ENCODE data around the gene CADPS. TPM values are rescaled to one million over a fixed set of nuclear protein-coding genes. Genes with fewer than 3 reads are reported as not detected.

The CADPS gene
- polyA plus RNA-seq, 2 of the 4 experiments (the other 2 are of a cell fraction), result not detected

- TF ChIP-seq MAFK (IDR thresholded peaks at IDR 0.05; ENCODE audit: partially characterized antibody) (no peak), RARB (CRISPR knock-in tag; IDR thresholded peaks at IDR 0.05) (no peak), HDAC2 (IDR thresholded peaks at IDR 0.05) (no peak), FOXS1 (CRISPR knock-in tag; IDR thresholded peaks at IDR 0.05) (no peak), PHF8 (IDR thresholded peaks at IDR 0.05; ENCODE audit: borderline replicate concordance, low read depth) (no peak), ZSCAN20 (CRISPR knock-in tag; IDR thresholded peaks at IDR 0.05) (no peak), MYC (IDR thresholded peaks at IDR 0.05; ENCODE audit: borderline replicate concordance, low read length) (no peak), EHF (CRISPR knock-in tag; IDR thresholded peaks at IDR 0.05) (no peak), EHMT2 (IDR thresholded peaks at IDR 0.05; ENCODE audit: low read depth) (no peak), EP300 (IDR thresholded peaks at IDR 0.05) (no peak), ESRRA (IDR thresholded peaks at IDR 0.05; ENCODE audit: borderline replicate concordance, low read length) (no peak), RNF2 (IDR thresholded peaks at IDR 0.05; ENCODE audit: borderline replicate concordance, low read depth) (no peak)
- TF ChIP-seq, protein P1, sequence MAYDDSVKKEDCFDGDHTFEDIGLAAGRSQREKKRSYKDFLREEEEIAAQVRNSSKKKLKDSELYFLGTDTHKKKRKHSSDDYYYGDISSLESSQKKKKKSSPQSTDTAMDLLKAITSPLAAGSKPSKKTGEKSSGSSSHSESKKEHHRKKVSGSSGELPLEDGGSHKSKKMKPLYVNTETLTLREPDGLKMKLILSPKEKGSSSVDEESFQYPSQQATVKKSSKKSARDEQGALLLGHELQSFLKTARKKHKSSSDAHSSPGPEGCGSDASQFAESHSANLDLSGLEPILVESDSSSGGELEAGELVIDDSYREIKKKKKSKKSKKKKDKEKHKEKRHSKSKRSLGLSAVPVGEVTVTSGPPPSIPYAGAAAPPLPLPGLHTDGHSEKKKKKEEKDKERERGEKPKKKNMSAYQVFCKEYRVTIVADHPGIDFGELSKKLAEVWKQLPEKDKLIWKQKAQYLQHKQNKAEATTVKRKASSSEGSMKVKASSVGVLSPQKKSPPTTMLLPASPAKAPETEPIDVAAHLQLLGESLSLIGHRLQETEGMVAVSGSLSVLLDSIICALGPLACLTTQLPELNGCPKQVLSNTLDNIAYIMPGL (CRISPR knock-in tag; IDR thresholded peaks at IDR 0.05; ENCODE audit: borderline replicate concordance), result no peak
- ATAC-seq (no peak), DNase-seq (ENCODE audit: low read depth in 1 of 2, low spot score in 1 of 2) (no peak), FAIRE-seq (no peak)
- Histone ChIP-seq H3K4me2 (no peak overlapping the region), H3K4me3 (no peak overlapping the region), H3K27ac (no peak overlapping the region), H3K4me1 (no peaks in the 10 kb centered on the region), H3K9me3 (no peaks in the 10 kb centered on the region)
- CTCF ChIA-PET, result no interaction called here
- WGBS (ENCODE audit: missing lambda C conversion rate), result 0% methylated on average over 3 of the region's 3 CpGs
- POLR2A ChIA-PET, result no interaction called here
Observed at GRCh38 chr3:62679988-62680387, 195.2 kb downstream of the CADPS start.

DNA sequence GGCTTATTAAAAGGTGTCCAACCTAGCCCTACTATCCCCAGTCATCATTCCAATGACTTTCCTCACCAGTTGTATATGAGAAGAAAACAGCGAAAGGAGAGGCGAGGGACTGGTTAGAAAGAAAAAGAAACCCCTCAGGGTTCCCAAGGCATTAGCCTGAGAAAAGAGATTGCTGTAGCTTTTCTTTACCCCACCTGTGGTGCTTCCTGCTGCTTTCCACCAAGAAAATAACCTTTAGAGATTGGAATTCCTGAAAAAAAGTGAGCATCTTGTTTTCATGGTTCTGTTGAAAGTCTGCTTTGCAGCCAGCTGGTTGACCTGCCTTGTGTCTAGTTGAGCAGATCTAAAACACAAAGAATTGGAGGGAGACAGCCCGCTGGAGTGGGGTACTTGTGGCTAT, 196.4 kb downstream of the CADPS start:
- H3K4me3 ChIP-seq, result no peak overlapping the region
- ChIA-PET CTCF (no interaction called here), POLR2A (no interaction called here)
- FAIRE-seq (no peak), ATAC-seq (no peak), DNase-seq (ENCODE audit: low read depth in 1 of 2, low spot score in 1 of 2) (no peak)
- H3K9me3 ChIP-seq, result no peaks in the 10 kb centered on the region
- 11% methylated on average over 3 of the region's 3 CpGs for WGBS (ENCODE audit: missing lambda C conversion rate)
- no peaks in the 10 kb centered on the region for H3K4me1 ChIP-seq
- H3K4me2 ChIP-seq, result no peak overlapping the region
- TF ChIP-seq EHF (CRISPR knock-in tag; IDR thresholded peaks at IDR 0.05), result no peak
- no peak for TF ChIP-seq CHD4 (IDR thresholded peaks at IDR 0.05; ENCODE audit: borderline replicate concordance)
- no peak for TF ChIP-seq FOSB (CRISPR knock-in tag; IDR thresholded peaks at IDR 0.05)
- TF ChIP-seq GATA3 (IDR thresholded peaks at IDR 0.05; ENCODE audit: borderline replicate concordance), result no peak
- no peak for TF ChIP-seq TFCP2L1 (CRISPR knock-in tag; IDR thresholded peaks at IDR 0.05)
- TF ChIP-seq ESRRA (IDR thresholded peaks at IDR 0.05; ENCODE audit: borderline replicate concordance, low read length), result no peak
- TF ChIP-seq MYC (IDR thresholded peaks at IDR 0.05; ENCODE audit: borderline replicate concordance, low read length), result no peak
- no peak for TF ChIP-seq JUNB (IDR thresholded peaks at IDR 0.05)
- TF ChIP-seq NR3C1 (IDR thresholded peaks at IDR 0.05), result no peak
- no peak for TF ChIP-seq ZNF302 (CRISPR knock-in tag; IDR thresholded peaks at IDR 0.05)
- no peak for TF ChIP-seq BHLHE40 (IDR thresholded peaks at IDR 0.05; ENCODE audit: low read depth, low read length)
- TF ChIP-seq ZSCAN20 (CRISPR knock-in tag; IDR thresholded peaks at IDR 0.05), result no peak
- TF ChIP-seq PHF8 (IDR thresholded peaks at IDR 0.05; ENCODE audit: borderline replicate concordance, low read depth), result no peak
- TF ChIP-seq E2F6 (IDR thresholded peaks at IDR 0.05; ENCODE audit: borderline replicate concordance, low read depth), result no peak
- no peak for TF ChIP-seq FOSL2 (IDR thresholded peaks at IDR 0.05)
- no peak for TF ChIP-seq FOSL2 (CRISPR knock-in tag; IDR thresholded peaks at IDR 0.05)
- TF ChIP-seq USF2 (IDR thresholded peaks at IDR 0.05), result no peak
- no peak for TF ChIP-seq NFE2L2 (conservative IDR thresholded peaks at IDR 0.05; ENCODE audit: low read length)
- TF ChIP-seq, protein P2, sequence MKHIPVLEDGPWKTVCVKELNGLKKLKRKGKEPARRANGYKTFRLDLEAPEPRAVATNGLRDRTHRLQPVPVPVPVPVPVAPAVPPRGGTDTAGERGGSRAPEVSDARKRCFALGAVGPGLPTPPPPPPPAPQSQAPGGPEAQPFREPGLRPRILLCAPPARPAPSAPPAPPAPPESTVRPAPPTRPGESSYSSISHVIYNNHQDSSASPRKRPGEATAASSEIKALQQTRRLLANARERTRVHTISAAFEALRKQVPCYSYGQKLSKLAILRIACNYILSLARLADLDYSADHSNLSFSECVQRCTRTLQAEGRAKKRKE (CRISPR knock-in tag; IDR thresholded peaks at IDR 0.05; ENCODE audit: low read depth), result no peak
- H3K27ac ChIP-seq, result no peak overlapping the region

Measured in A549 (cell line).